Measurements from ENCODE around the gene EIF3K.

Gene EIF3K

DNA sequence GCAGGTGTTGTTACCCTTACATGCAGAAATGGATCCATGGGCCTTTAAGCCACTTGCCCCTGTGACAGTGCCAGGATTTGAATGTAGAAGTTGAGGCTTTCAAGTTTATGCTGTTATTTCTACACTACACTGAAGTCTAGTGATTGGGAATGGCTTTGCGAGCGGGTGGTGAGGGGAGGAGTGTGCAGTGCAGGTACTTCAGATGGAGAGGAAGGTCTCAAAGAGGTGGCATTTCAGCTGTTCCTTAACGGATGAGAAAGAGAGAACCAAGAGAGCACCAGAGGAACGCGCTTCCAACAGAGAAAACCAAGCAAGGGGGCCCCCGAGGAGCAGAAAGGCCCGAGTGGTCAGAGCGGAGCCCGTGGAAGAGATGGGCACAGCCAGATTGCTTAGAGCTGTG, 41.7 kb downstream of the EIF3K start:
- Histone ChIP-seq H3K4me1 (ENCODE audit: control insufficient read depth, insufficient read depth, low read length) (peaks cover 71% of the 10 kb centered on the region), H3K36me3 (ENCODE audit: control insufficient read depth in 2 of 2, insufficient read depth in 1 of 2, low read length in 2 of 2) (peaks cover 13 to 43% of the 10 kb centered on the region in 2 experiments), H3K27ac (ENCODE audit: extremely low read depth, low read depth, low read length) (no peak overlapping the region), H3K4me3 (ENCODE audit: low read depth, low read length) (no peak overlapping the region), H3K9me3 (ENCODE audit: control insufficient read depth, insufficient read depth, low read depth, low read length) (no peaks in the 10 kb centered on the region; the same call in 1 of the 2 replicates)
- TF ChIP-seq ZNF433 (tag by site-specific recombination; IDR thresholded peaks at IDR 0.05; ENCODE audit: low read depth): no peak
- 0 out of 2 replicates have a peak, but pooled peaks have one; percentile 20 for TF ChIP-seq ZFP37 (tag by site-specific recombination; IDR thresholded peaks at IDR 0.05)
- no peak for TF ChIP-seq ZNF558 (tag by site-specific recombination; IDR thresholded peaks at IDR 0.05)
- TF ChIP-seq ZNF600 (tag by site-specific recombination; IDR thresholded peaks at IDR 0.05): peak; percentile 7; the same call in 1 of the 2 replicates
- TF ChIP-seq ZNF121 (tag by site-specific recombination; IDR thresholded peaks at IDR 0.05): no peak
- TF ChIP-seq OSR2 (tag by site-specific recombination; IDR thresholded peaks at IDR 0.05): no peak
- TF ChIP-seq ZIC2 (tag by site-specific recombination; IDR thresholded peaks at IDR 0.05): no peak
- ChIA-PET CTCF (interaction anchor here (0.6 to 3.3 kb wide), 4 partner anchors 25 to 815 kb away, joined by 3 to 12 read pairs (median 4); no protein-coding TSS in a partner anchor), POLR2A (interaction anchor here (6.3 kb wide), 1 partner anchor 12 kb away, joined by 104 read pairs; the partner anchor contains the start of gene ACTN4)

DNA sequence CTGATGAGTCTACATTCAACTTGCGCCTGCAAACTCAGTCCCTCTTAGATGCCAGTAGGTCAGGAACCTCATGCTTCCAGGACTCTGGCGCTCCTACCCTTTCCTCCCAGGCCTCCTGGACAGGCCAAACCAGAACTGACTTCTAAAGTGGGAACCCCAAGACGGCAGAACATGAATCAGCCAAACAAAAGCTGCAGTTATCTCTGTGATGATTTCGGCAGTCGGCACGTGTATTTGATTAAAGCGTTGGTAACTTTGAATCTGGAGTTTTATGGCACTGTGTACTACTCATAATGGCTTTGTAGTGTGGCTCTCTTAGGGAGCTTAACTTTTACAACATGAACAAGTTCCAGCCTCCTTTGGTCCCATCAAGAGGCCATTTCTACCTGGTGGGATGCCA, 42.1 kb downstream of the EIF3K start:
- peaks cover 10 to 39% of the 10 kb centered on the region in 2 experiments for H3K36me3 ChIP-seq (ENCODE audit: control insufficient read depth in 2 of 2, insufficient read depth in 1 of 2, low read length in 2 of 2)
- POLR2A ChIA-PET: interaction anchor here (6.3 kb wide), 1 partner anchor 13 kb away, joined by 104 read pairs; the partner anchor contains the start of gene ACTN4
- no peak overlapping the region for H3K27ac ChIP-seq (ENCODE audit: extremely low read depth, low read depth, low read length)
- peak; percentile 47; the same call in 1 of the 2 replicates for TF ChIP-seq GLIS1 (tag by site-specific recombination; IDR thresholded peaks at IDR 0.05)
- TF ChIP-seq, protein P1, sequence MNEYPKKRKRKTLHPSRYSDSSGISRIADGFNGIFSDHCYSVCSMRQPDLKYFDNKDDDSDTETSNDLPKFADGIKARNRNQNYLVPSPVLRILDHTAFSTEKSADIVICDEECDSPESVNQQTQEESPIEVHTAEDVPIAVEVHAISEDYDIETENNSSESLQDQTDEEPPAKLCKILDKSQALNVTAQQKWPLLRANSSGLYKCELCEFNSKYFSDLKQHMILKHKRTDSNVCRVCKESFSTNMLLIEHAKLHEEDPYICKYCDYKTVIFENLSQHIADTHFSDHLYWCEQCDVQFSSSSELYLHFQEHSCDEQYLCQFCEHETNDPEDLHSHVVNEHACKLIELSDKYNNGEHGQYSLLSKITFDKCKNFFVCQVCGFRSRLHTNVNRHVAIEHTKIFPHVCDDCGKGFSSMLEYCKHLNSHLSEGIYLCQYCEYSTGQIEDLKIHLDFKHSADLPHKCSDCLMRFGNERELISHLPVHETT (tag by site-specific recombination; IDR thresholded peaks at IDR 0.05): no peak
- H3K4me1 ChIP-seq (ENCODE audit: control insufficient read depth, insufficient read depth, low read length): peaks cover 73% of the 10 kb centered on the region
- no peaks in the 10 kb centered on the region; the same call in 1 of the 2 replicates for H3K9me3 ChIP-seq (ENCODE audit: control insufficient read depth, insufficient read depth, low read depth, low read length)
- CTCF ChIA-PET: interaction anchor here (0.6 to 3.3 kb wide), 3 partner anchors 25 to 816 kb away, joined by 3 to 12 read pairs (median 4); no protein-coding TSS in a partner anchor
- no peak overlapping the region for H3K4me3 ChIP-seq (ENCODE audit: low read depth, low read length)

DNA sequence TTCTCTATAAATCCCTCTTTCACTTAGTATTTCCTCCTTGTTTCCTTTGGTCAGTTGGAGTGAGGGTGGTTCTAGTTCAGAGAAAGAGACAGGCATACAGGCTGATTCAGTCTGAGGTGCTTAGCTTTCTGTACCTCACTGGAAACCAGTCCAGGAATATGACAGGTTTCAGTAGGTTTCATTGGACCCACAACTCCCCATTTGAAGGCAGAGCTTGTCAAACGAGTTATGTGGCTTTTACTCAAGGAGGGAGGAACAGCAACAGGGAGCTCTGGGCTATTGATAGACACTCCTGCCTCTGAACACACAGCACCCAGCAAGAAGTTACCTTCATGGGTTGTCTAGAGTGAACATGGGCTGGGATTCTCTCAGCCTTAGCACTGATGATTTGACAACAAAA, 43.0 kb downstream of the EIF3K start:
- Histone ChIP-seq H3K27ac (ENCODE audit: extremely low read depth, low read depth, low read length) (0 out of 2 replicates have a peak overlapping the region, but pooled peaks have one; percentile 2), H3K4me3 (ENCODE audit: low read depth, low read length) (no peak overlapping the region), H3K36me3 (ENCODE audit: control insufficient read depth in 2 of 2, insufficient read depth in 1 of 2, low read length in 2 of 2) (peaks cover 3 to 31% of the 10 kb centered on the region in 2 experiments; a peak in 2 of 3 replicates), H3K9me3 (ENCODE audit: control insufficient read depth, insufficient read depth, low read depth, low read length) (no peaks in the 10 kb centered on the region), H3K4me1 (ENCODE audit: control insufficient read depth, insufficient read depth, low read length) (peaks cover 75% of the 10 kb centered on the region)
- peak; percentile 71 for TF ChIP-seq ZNF341 (tag by site-specific recombination; IDR thresholded peaks at IDR 0.05; ENCODE audit: low read depth)
- TF ChIP-seq, protein P2, sequence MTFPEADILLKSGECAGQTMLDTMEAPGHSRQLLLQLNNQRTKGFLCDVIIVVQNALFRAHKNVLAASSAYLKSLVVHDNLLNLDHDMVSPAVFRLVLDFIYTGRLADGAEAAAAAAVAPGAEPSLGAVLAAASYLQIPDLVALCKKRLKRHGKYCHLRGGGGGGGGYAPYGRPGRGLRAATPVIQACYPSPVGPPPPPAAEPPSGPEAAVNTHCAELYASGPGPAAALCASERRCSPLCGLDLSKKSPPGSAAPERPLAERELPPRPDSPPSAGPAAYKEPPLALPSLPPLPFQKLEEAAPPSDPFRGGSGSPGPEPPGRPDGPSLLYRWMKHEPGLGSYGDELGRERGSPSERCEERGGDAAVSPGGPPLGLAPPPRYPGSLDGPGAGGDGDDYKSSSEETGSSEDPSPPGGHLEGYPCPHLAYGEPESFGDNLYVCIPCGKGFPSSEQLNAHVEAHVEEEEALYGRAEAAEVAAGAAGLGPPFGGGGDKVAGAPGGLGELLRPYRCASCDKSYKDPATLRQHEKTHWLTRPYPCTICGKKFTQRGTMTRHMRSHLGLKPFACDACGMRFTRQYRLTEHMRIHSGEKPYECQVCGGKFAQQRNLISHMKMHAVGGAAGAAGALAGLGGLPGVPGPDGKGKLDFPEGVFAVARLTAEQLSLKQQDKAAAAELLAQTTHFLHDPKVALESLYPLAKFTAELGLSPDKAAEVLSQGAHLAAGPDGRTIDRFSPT (tag by site-specific recombination; IDR thresholded peaks at IDR 0.05): no peak
- no peak for TF ChIP-seq SALL2 (tag by site-specific recombination; IDR thresholded peaks at IDR 0.05; ENCODE audit: borderline replicate concordance)
- no peak for TF ChIP-seq WT1 (tag by site-specific recombination; IDR thresholded peaks at IDR 0.05)
- ChIA-PET CTCF (interaction anchor here (0.6 to 1.6 kb wide), 5 partner anchors 14 to 267 kb away, joined by 3 to 8 read pairs (median 4); partner anchors contain the start of gene ACTN4), POLR2A (interaction anchor here (0.7 to 10.8 kb wide), 4 partner anchors 9 to 43 kb away, joined by 3 to 122 read pairs (median 4); partner anchors contain the start of genes ACTN4 and EIF3K)

Data from HEK293 (cell line).